Motor neuron (in vitro differentiated cells): Measurements from ENCODE around the gene ATP5MG. TPM values are rescaled to one million over a fixed set of nuclear protein-coding genes. Genes with fewer than 3 reads are reported as not detected.
A peak's percentile ranks its signal among the peaks of the same experiment; 100 is the strongest.

Experiments used
- ATAC-seq, 8 experiments: fragments of 200-7000 bp; cut with Tn5 transposase; replicated peaks in 6 of 8; 2 replicates each; pipeline ENCODE4 v1.8.0; 2021; ENCODE audit warnings: mild to moderate bottlenecking in 8 of 8, moderate library complexity in 8 of 8
- H3K27ac ChIP-seq, 2 donors: fragments of 250-450 bp; sonication (Bioruptor Pico); 2 replicates each; pipeline ENCODE4 v1.9.0; 2021; ENCODE audit warnings: antibody characterized with exemption in 2 of 2, mild to moderate bottlenecking in 2 of 2, moderate library complexity in 1 of 2
- H3K4me1 ChIP-seq, 2 donors: fragments of 250-450 bp; sonication (Bioruptor Pico); replicated peaks in 1 of 2; 2 replicates each; pipeline ENCODE4 v1.6.1; 2021; ENCODE audit warnings: antibody characterized with exemption in 2 of 2, mild to moderate bottlenecking in 2 of 2, moderate library complexity in 1 of 2
- H3K4me3 ChIP-seq, 5 donors: fragments of 250-450 bp; sonication (Bioruptor Pico); 2 replicates each; pipeline ENCODE4 v1.9.0; 2021; ENCODE audit warnings: antibody characterized with exemption in 5 of 5, mild to moderate bottlenecking in 5 of 5, moderate library complexity in 4 of 5
- WGBS, 10 experiments: fragments of 450-650 bp; shearing (Covaris generic); methylation state at CpG; one replicate each; pipeline ENCODE4 v1.0.0; 2022; 5-methylcytosine and 5-hydroxymethylcytosine counted together
- in situ Hi-C, 9 experiments: fragments of 400-800 bp; cut with MboI; loops; one replicate each; pipeline ENCODE4 v1.15.0; 2021; ENCODE audit warnings: low sequenced_read_pairs in 9 of 9, low pct_unique_long_range_greater_than_20kb in 2 of 9; ENCODE audit not compliant: unreplicated experiment in 9 of 9
- total RNA-seq, 8 experiments: library from RNA; unstranded; fragments of 300-600 nt; gene quantifications; 2 replicates each; pipeline versions ENCODE4 v1.2.3 to v1.2.4, GENCODE V29; 2022

The ATP5MG gene
- total RNA-seq, 8 experiments from 2014 or later: 145 to 207 (median 182) TPM

GRCh38 chr11:118436639-118437207 lies 35.3 kb downstream of the ATP5MG start:
- in situ Hi-C loops: no loop called here
- Histone ChIP-seq H3K4me1 (peaks cover 4 to 20% of the 10 kb centered on the region in 2 donors), H3K27ac (peak overlapping the region; percentile 96 to 98), H3K4me3 (peak overlapping the region; percentile 85 to 100 (median 98))
- peak in 3 of 8 experiments; percentile 1 to 3 (median 3) for ATAC-seq
- no CpG with 5 or more reads among the region's 55 CpGs for WGBS, 10 experiments

GRCh38 chr11:118437208-118438125 lies 36.1 kb downstream of the ATP5MG start:
- ATAC-seq: peak; percentile 4 to 40 (median 18)
- Histone ChIP-seq H3K27ac (peak overlapping the region; percentile 96 to 98), H3K4me3 (peak overlapping the region; percentile 85 to 100 (median 98)), H3K4me1 (peaks cover 9 to 28% of the 10 kb centered on the region in 2 donors)
- 0% methylated on average over 6 of the region's 28 CpGs; no CpG with 5 or more reads in 9 of the 10 experiments for WGBS, 10 experiments
- in situ Hi-C loops: no loop called here

GRCh38 chr11:118438314-118438931 lies 37.0 kb downstream of the ATP5MG start:
- in situ Hi-C loops: no loop called here
- Histone ChIP-seq H3K27ac (peak overlapping the region in 1 of 2 donors; percentile 96), H3K4me1 (peaks cover 12 to 34% of the 10 kb centered on the region in 2 donors), H3K4me3 (peak overlapping the region; percentile 85 to 100 (median 98))
- 0% methylated on average over 1 to 5 of the region's 14 CpGs; no CpG with 5 or more reads in 6 of the 10 experiments for WGBS, 10 experiments
- ATAC-seq: peak in 3 of 8 experiments; percentile 8 to 24 (median 12)

GRCh38 chr11:118439646-118440045 lies 38.2 kb downstream of the ATP5MG start:
- no peak overlapping the region for H3K27ac ChIP-seq
- in situ Hi-C loops: no loop called here
- ATAC-seq: no peak
- peak overlapping the region in 1 of 5 donors; percentile 100 for H3K4me3 ChIP-seq
- peaks cover 10 to 30% of the 10 kb centered on the region in 2 donors for H3K4me1 ChIP-seq

- in situ Hi-C loops: no loop called here
- Histone ChIP-seq H3K4me1 (peaks cover 10 to 30% of the 10 kb centered on the region in 2 donors), H3K27ac (no peak overlapping the region), H3K4me3 (no peak overlapping the region)
- WGBS, 10 experiments: 0 to 85% (median 43%) methylated on average over 1 to 3 of the region's 3 CpGs; no CpG with 5 or more reads in 2 of the 10 experiments
- ATAC-seq: peak in 1 of 8 experiments; percentile 5
Observed at GRCh38 chr11:118441770-118442275, 40.4 kb downstream of the ATP5MG start.

- H3K4me3 ChIP-seq: no peak overlapping the region
- H3K27ac ChIP-seq: no peak overlapping the region
- H3K4me1 ChIP-seq: peaks cover 10 to 30% of the 10 kb centered on the region in 2 donors
- no peak for ATAC-seq
- 48 to 100% (median 86%) methylated on average over 1 to 3 of the region's 3 CpGs; no CpG with 5 or more reads in 1 of the 10 experiments for WGBS, 10 experiments
- in situ Hi-C loops: no loop called here
Observed at GRCh38 chr11:118442301-118442700, 40.9 kb downstream of the ATP5MG start.

GRCh38 chr11:118442908-118443589 lies 41.6 kb downstream of the ATP5MG start:
- 89 to 100% (median 97%) methylated on average over 1 to 4 of the region's 4 CpGs for WGBS, 10 experiments
- peaks cover 10 to 30% of the 10 kb centered on the region in 2 donors for H3K4me1 ChIP-seq
- in situ Hi-C loops: no loop called here
- no peak overlapping the region for H3K27ac ChIP-seq
- H3K4me3 ChIP-seq: no peak overlapping the region
- no peak for ATAC-seq

GRCh38 chr11:118443590-118444218 lies 42.3 kb downstream of the ATP5MG start:
- in situ Hi-C loops: no loop called here
- Histone ChIP-seq H3K4me3 (no peak overlapping the region), H3K27ac (no peak overlapping the region), H3K4me1 (peaks cover 10 to 30% of the 10 kb centered on the region in 2 donors)
- WGBS, 10 experiments: 73 to 100% (median 100%) methylated on average over 1 to 2 of the region's 2 CpGs; no CpG with 5 or more reads in 2 of the 10 experiments
- ATAC-seq: no peak

GRCh38 chr11:118447423-118447822 lies 46.0 kb downstream of the ATP5MG start:
- WGBS, 10 experiments: 83 to 100% (median 95%) methylated on average over 2 to 4 of the region's 4 CpGs
- no peak for ATAC-seq
- Histone ChIP-seq H3K4me1 (peaks cover 3 to 7% of the 10 kb centered on the region in 2 donors), H3K27ac (no peak overlapping the region), H3K4me3 (no peak overlapping the region)
- in situ Hi-C loops: no loop called here

GRCh38 chr11:118448294-118448693 lies 46.9 kb downstream of the ATP5MG start:
- in situ Hi-C loops: no loop called here

GRCh38 chr11:118449316-118449918 lies 48.0 kb downstream of the ATP5MG start:
- 71 to 100% (median 98%) methylated on average over 1 to 4 of the region's 4 CpGs for WGBS, 10 experiments
- no peak overlapping the region for H3K27ac ChIP-seq
- no peak overlapping the region for H3K4me3 ChIP-seq
- in situ Hi-C loops: no loop called here
- no peaks in the 10 kb centered on the region for H3K4me1 ChIP-seq
- no peak for ATAC-seq

More at GRCh38 chr11:118448294-118448693, 46.9 kb downstream of the ATP5MG start:
- H3K4me3 ChIP-seq: no peak overlapping the region
- no peaks in the 10 kb centered on the region for H3K4me1 ChIP-seq
- no peak overlapping the region for H3K27ac ChIP-seq
- ATAC-seq: peak in 1 of 8 experiments; percentile 28

- no peak for ATAC-seq
- in situ Hi-C loops: no loop called here
- Histone ChIP-seq H3K27ac (no peak overlapping the region), H3K4me1 (no peaks in the 10 kb centered on the region), H3K4me3 (no peak overlapping the region)
- 88 to 100% (median 100%) methylated on average over 1 of the region's 1 CpG; no CpG with 5 or more reads in 1 of the 10 experiments for WGBS, 10 experiments
Observed at GRCh38 chr11:118450451-118450850, 49.0 kb downstream of the ATP5MG start.
